ENCODE results near the gene SMIM36.

DNA sequence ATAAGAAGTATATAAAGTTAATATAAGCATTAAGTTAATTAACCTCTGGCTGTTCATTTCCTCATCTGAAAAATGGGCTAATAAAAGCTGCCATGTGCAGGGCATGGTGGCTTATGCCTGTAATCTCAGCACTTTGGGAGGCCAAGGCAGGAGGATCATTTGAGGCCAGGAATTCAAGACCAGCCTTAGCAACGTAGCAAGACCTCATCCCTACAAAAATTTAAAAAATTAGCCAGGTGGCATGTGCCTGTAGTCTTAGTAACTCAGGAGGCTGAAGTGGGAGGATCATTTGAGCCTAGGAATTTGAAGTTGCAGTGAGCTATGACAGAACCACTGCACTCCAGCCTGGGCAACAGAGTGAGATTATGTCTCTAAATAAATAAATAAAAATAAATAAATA lies 49.0 kb downstream of the SMIM36 start:
- no peak for TF ChIP-seq POLR2AphosphoS5 (IDR thresholded peaks at IDR 0.05; ENCODE audit: insufficient read depth in 1 of 2, low read depth in 1 of 2)
- TF ChIP-seq, protein P1, sequence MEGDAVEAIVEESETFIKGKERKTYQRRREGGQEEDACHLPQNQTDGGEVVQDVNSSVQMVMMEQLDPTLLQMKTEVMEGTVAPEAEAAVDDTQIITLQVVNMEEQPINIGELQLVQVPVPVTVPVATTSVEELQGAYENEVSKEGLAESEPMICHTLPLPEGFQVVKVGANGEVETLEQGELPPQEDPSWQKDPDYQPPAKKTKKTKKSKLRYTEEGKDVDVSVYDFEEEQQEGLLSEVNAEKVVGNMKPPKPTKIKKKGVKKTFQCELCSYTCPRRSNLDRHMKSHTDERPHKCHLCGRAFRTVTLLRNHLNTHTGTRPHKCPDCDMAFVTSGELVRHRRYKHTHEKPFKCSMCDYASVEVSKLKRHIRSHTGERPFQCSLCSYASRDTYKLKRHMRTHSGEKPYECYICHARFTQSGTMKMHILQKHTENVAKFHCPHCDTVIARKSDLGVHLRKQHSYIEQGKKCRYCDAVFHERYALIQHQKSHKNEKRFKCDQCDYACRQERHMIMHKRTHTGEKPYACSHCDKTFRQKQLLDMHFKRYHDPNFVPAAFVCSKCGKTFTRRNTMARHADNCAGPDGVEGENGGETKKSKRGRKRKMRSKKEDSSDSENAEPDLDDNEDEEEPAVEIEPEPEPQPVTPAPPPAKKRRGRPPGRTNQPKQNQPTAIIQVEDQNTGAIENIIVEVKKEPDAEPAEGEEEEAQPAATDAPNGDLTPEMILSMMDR (IDR thresholded peaks at IDR 0.05), result no peak
- no peak for TF ChIP-seq POLR2A (IDR thresholded peaks at IDR 0.05)

Data from vagina (tissue), 2 donors.